Neural cell (in vitro differentiated cells): ENCODE data around the gene MUC22. TPM values are rescaled to one million over a fixed set of nuclear protein-coding genes. Genes with fewer than 3 reads are reported as not detected.

Source experiments
- H2AFZ ChIP-seq: fragments of 200-600, 300-800 bp; sonication (generic), shearing (Covaris generic); 2 replicates; pipeline ENCODE4 v1.6.0; 2014; ENCODE audit warnings: low read depth, mild to moderate bottlenecking, antibody characterized with exemption, low read length, moderate library complexity
- H3F3A ChIP-seq: fragments of 200-600 bp; shearing (Covaris generic); 2 replicates; pipeline ENCODE4 v1.6.1; 2016; ENCODE audit warnings: mild to moderate bottlenecking, moderate library complexity, mixed read lengths, antibody characterized with exemption, low read length; ENCODE audit not compliant: insufficient read depth, poor library complexity, severe bottlenecking
- H3K27ac ChIP-seq: fragments of 200-600, 300-800 bp; sonication (generic), shearing (Covaris generic); 2 replicates; pipeline ENCODE4 v1.5.1; 2014; ENCODE audit warnings: mild to moderate bottlenecking, low read length, moderate library complexity
- H3K27me3 ChIP-seq: fragments of 300-800, 200-600 bp; sonication (generic), shearing (Covaris generic); 2 replicates; pipeline ENCODE4 v1.6.0; 2014; ENCODE audit warnings: mild to moderate bottlenecking, low read depth, low read length, moderate library complexity; ENCODE audit not compliant: insufficient read depth
- H3K36me3 ChIP-seq: fragments of 300-800, 200-600 bp; sonication (generic), shearing (Covaris generic); 2 replicates; pipeline ENCODE4 v1.5.1; 2014; ENCODE audit warnings: mild to moderate bottlenecking, antibody characterized with exemption, low read length, moderate library complexity; ENCODE audit not compliant: insufficient read depth
- H3K4me2 ChIP-seq: fragments of 300-800, 200-600 bp; sonication (generic), shearing (Covaris generic); 2 replicates; pipeline ENCODE4 v1.6.0; 2014; ENCODE audit warnings: mild to moderate bottlenecking, low read length
- H3K4me3 ChIP-seq: fragments of 300-800, 200-600 bp; sonication (generic), shearing (Covaris generic); 2 replicates; pipeline ENCODE4 v1.5.1; 2014; ENCODE audit warnings: mild to moderate bottlenecking, low read length, moderate library complexity
- H3K79me2 ChIP-seq: fragments of 200-600 bp; shearing (Covaris generic); replicated peaks from 2 replicates; pipeline ENCODE4 v1.6.0; 2014; ENCODE audit warnings: mild to moderate bottlenecking, low read length, moderate library complexity; ENCODE audit not compliant: insufficient read depth
- H3K9ac ChIP-seq: fragments of 300-800, 200-600 bp; sonication (generic), shearing (Covaris generic); 2 replicates; pipeline ENCODE4 v1.6.1; 2016; ENCODE audit warnings: mild to moderate bottlenecking, low read length, mixed read lengths
- H3K9me2 ChIP-seq: fragments of 200-600 bp; shearing (Covaris generic); 2 replicates; pipeline ENCODE4 v1.6.1; 2016; ENCODE audit warnings: mild to moderate bottlenecking, low read length, mixed read lengths; ENCODE audit not compliant: insufficient read depth
- H3K9me3 ChIP-seq: fragments of 200-600, 300-800 bp; sonication (generic), shearing (Covaris generic); 2 replicates; pipeline ENCODE4 v1.6.1; 2016; ENCODE audit warnings: mild to moderate bottlenecking, mixed run types, low read length, moderate library complexity, mixed read lengths
- H4K20me1 ChIP-seq: fragments of 200-600 bp; shearing (Covaris generic); 2 replicates; pipeline ENCODE4 v1.6.1; 2016; ENCODE audit warnings: mild to moderate bottlenecking, mixed run types; ENCODE audit not compliant: insufficient read depth
- EP300 ChIP-seq: fragments of 450-650 bp; conservative IDR thresholded peaks from 2 replicates; pipeline ENCODE4 v1.6.1; 2014; ENCODE audit warnings: antibody characterized with exemption, mild to moderate bottlenecking, moderate library complexity; ENCODE audit not compliant: poor library complexity, severe bottlenecking
- EZH2 ChIP-seq: fragments of 200-600, 300-800 bp; shearing (Covaris generic), sonication (generic); IDR thresholded peaks from 2 replicates; pipeline ENCODE4 v1.6.1; 2014; ENCODE audit warnings: antibody characterized with exemption, low read length, borderline replicate concordance, mild to moderate bottlenecking; ENCODE audit not compliant: insufficient read depth, poor library complexity, severe bottlenecking
- MXI1 ChIP-seq: fragments of 450-650 bp; conservative IDR thresholded peaks from 2 replicates; pipeline ENCODE4 v1.6.1; 2014; ENCODE audit warnings: antibody characterized with exemption, mild to moderate bottlenecking; ENCODE audit not compliant: poor library complexity, severe bottlenecking
- POLR2AphosphoS5 ChIP-seq: IDR thresholded peaks from 2 replicates; pipeline ENCODE4 v1.6.1; 2012
- RAD21 ChIP-seq: fragments of 450-650 bp; conservative IDR thresholded peaks from 2 replicates; pipeline ENCODE4 v1.6.1; 2014; ENCODE audit warnings: antibody characterized with exemption, mild to moderate bottlenecking, moderate library complexity
- REST ChIP-seq: IDR thresholded peaks from 2 replicates; pipeline ENCODE4 v1.6.1; 2012; ENCODE audit warnings: borderline replicate concordance
- SMC3 ChIP-seq: fragments of 450-650 bp; conservative IDR thresholded peaks from 2 replicates; pipeline ENCODE4 v1.6.1; 2014; ENCODE audit warnings: antibody characterized with exemption, mild to moderate bottlenecking, moderate library complexity; ENCODE audit not compliant: poor library complexity
- TAF1 ChIP-seq: IDR thresholded peaks from 2 replicates; pipeline ENCODE4 v1.6.1; 2012; ENCODE audit warnings: low read depth
- polyA plus RNA-seq: library from polyadenylated mRNA; depleted of rRNA; stranded (reverse); fragments of >200 nt; gene quantifications from 2 replicates; pipeline ENCODE4 v1.2.3, GENCODE V29; 2014

The MUC22 gene
- polyA plus RNA-seq, 1 donor from 2014 or later: not detected

- H3F3A ChIP-seq: no peaks in the 10 kb centered on the region
- H3K4me3 ChIP-seq: no peak overlapping the region
- no peaks in the 10 kb centered on the region for H3K9me2 ChIP-seq
- H4K20me1 ChIP-seq: no peaks in the 10 kb centered on the region
- H3K27me3 ChIP-seq: no peaks in the 10 kb centered on the region
- no peaks in the 10 kb centered on the region for H3K9me3 ChIP-seq
- H3K79me2 ChIP-seq: no peaks in the 10 kb centered on the region
- no peak overlapping the region for H2AFZ ChIP-seq
- H3K27ac ChIP-seq: no peak overlapping the region
- TF ChIP-seq EP300 (no peak), REST (no peak), EZH2 (no peak), SMC3 (no peak)
- no peak overlapping the region for H3K4me2 ChIP-seq
- H3K36me3 ChIP-seq: no peaks in the 10 kb centered on the region
- no peak overlapping the region for H3K9ac ChIP-seq
Observed at GRCh38 chr6:31025595-31025994, 15.3 kb downstream of the MUC22 start.

GRCh38 chr6:31031095-31031494 is 20.8 kb downstream of the MUC22 start:
- Histone ChIP-seq H3K9ac (no peak overlapping the region), H3F3A (no peaks in the 10 kb centered on the region), H3K27ac (no peak overlapping the region), H2AFZ (no peak overlapping the region), H3K4me3 (no peak overlapping the region), H3K36me3 (no peaks in the 10 kb centered on the region), H4K20me1 (no peaks in the 10 kb centered on the region), H3K27me3 (no peaks in the 10 kb centered on the region), H3K79me2 (no peaks in the 10 kb centered on the region), H3K9me3 (no peaks in the 10 kb centered on the region), H3K9me2 (no peaks in the 10 kb centered on the region), H3K4me2 (no peak overlapping the region)
- TF ChIP-seq MXI1: no peak
- no peak for TF ChIP-seq EP300
- TF ChIP-seq TAF1: no peak
- no peak for TF ChIP-seq RAD21
- TF ChIP-seq POLR2AphosphoS5: no peak
- no peak for TF ChIP-seq SMC3
- TF ChIP-seq REST: no peak

- no peaks in the 10 kb centered on the region for H3K36me3 ChIP-seq
- no peak overlapping the region for H3K9ac ChIP-seq
- H3K4me3 ChIP-seq: no peak overlapping the region
- H3K9me2 ChIP-seq: no peaks in the 10 kb centered on the region
- no peak overlapping the region for H2AFZ ChIP-seq
- H4K20me1 ChIP-seq: no peaks in the 10 kb centered on the region
- H3K4me2 ChIP-seq: no peak overlapping the region
- H3K79me2 ChIP-seq: no peaks in the 10 kb centered on the region
- no peaks in the 10 kb centered on the region for H3K27me3 ChIP-seq
- H3K9me3 ChIP-seq: no peaks in the 10 kb centered on the region
- TF ChIP-seq POLR2AphosphoS5: no peak
- TF ChIP-seq EZH2: no peak
- H3K27ac ChIP-seq: no peak overlapping the region
- H3F3A ChIP-seq: no peaks in the 10 kb centered on the region
Observed at GRCh38 chr6:31033075-31033474, 22.8 kb downstream of the MUC22 start.
